HFF-Myc (cell line): ENCODE data around the gene MPHOSPH9.

Experiments
- DNase-seq: peaks from one replicate; pipeline ENCODE4 v3.0.0-alpha.2; 2011; ENCODE audit warnings: low read depth; ENCODE audit errors: extremely low read depth
- H3K4me3 ChIP-seq: replicated peaks from 2 replicates; pipeline ENCODE4 v1.5.1; 2011; ENCODE audit warnings: low read depth, mild to moderate bottlenecking, control low read depth, low read length
- CTCF ChIP-seq: IDR thresholded peaks from 2 replicates; pipeline ENCODE4 v1.5.1; 2012; ENCODE audit warnings: mild to moderate bottlenecking, low read depth, low read length, control low read depth; ENCODE audit errors: missing control alignments

The MPHOSPH9 gene

GRCh38 chr12:123149088-123149487, 83.9 kb downstream of the MPHOSPH9 start:
- DNase-seq, result no peak
- H3K4me3 ChIP-seq, result no peak overlapping the region
- TF ChIP-seq CTCF, result no peak

GRCh38 chr12:123148655-123149054, 84.3 kb downstream of the MPHOSPH9 start:
- DNase-seq, result no peak
- no peak overlapping the region for H3K4me3 ChIP-seq
- no peak for TF ChIP-seq CTCF

GRCh38 chr12:123148223-123148622, 84.7 kb downstream of the MPHOSPH9 start:
- no peak overlapping the region for H3K4me3 ChIP-seq
- TF ChIP-seq CTCF, result no peak
- DNase-seq, result no peak

- DNase-seq, result no peak
- no peak for TF ChIP-seq CTCF
- H3K4me3 ChIP-seq, result no peak overlapping the region
These were observed 87.7 kb downstream of the MPHOSPH9 start for GRCh38 chr12:123145211-123145610.

- DNase-seq, result no peak
- TF ChIP-seq CTCF, result no peak
- H3K4me3 ChIP-seq, result no peak overlapping the region
These were observed 89.0 kb downstream of the MPHOSPH9 start for GRCh38 chr12:123143736-123144461.

GRCh38 chr12:123142921-123143735, 89.8 kb downstream of the MPHOSPH9 start:
- H3K4me3 ChIP-seq, result no peak overlapping the region
- DNase-seq, result no peak
- no peak for TF ChIP-seq CTCF

- H3K4me3 ChIP-seq, result no peak overlapping the region
- no peak for DNase-seq
- no peak for TF ChIP-seq CTCF
These were observed 90.5 kb downstream of the MPHOSPH9 start for GRCh38 chr12:123142518-123142840.
